GM18861 (cell line): Measurements from ENCODE around the gene CBS.
"Not testable (repeated sequence)": the region's sequence is repeated elsewhere in the genome, so short reads cannot be mapped to it uniquely, and the experiment has no call there.

ENCODE experiments used
- ATAC-seq: cut with Tn5 transposase; IDR thresholded peaks from one replicate; pipeline ENCODE4 v1.9.1; 2021; ENCODE audit not compliant: unreplicated experiment

Gene CBS

GRCh38 chr21:43069682-43070081, 6.0 kb downstream of the CBS start:
- not testable (repeated sequence) for ATAC-seq

- ATAC-seq: not testable (repeated sequence)
These were observed 7.6 kb downstream of the CBS start for GRCh38 chr21:43068065-43068464.

GRCh38 chr21:43066690-43067089, 8.9 kb downstream of the CBS start:
- not testable (repeated sequence) for ATAC-seq

- ATAC-seq: not testable (repeated sequence)
These were observed 9.6 kb downstream of the CBS start for GRCh38 chr21:43065991-43066390.

GRCh38 chr21:43064265-43064917, 11.2 kb downstream of the CBS start:
- not testable (repeated sequence) for ATAC-seq

- not testable (repeated sequence) for ATAC-seq
These were observed 12.5 kb downstream of the CBS start for GRCh38 chr21:43062955-43063664.

- not testable (repeated sequence) for ATAC-seq
These were observed 22.5 kb downstream of the CBS start for GRCh38 chr21:43053112-43053511.

GRCh38 chr21:43045876-43046821, 29.5 kb downstream of the CBS start:
- not testable (repeated sequence) for ATAC-seq

GRCh38 chr21:43045165-43045875, 30.3 kb downstream of the CBS start:
- not testable (repeated sequence) for ATAC-seq

- ATAC-seq: not testable (repeated sequence)
These were observed 31.1 kb downstream of the CBS start for GRCh38 chr21:43044547-43044946.

- ATAC-seq: not testable (repeated sequence)
These were observed 32.3 kb downstream of the CBS start for GRCh38 chr21:43043291-43043690.

GRCh38 chr21:43042169-43042568, 33.5 kb downstream of the CBS start:
- not testable (repeated sequence) for ATAC-seq

- not testable (repeated sequence) for ATAC-seq
These were observed 37.0 kb downstream of the CBS start for GRCh38 chr21:43038659-43039044.

- ATAC-seq: not testable (repeated sequence)
These were observed 37.5 kb downstream of the CBS start for GRCh38 chr21:43037918-43038658.

- ATAC-seq: not testable (repeated sequence)
These were observed 38.7 kb downstream of the CBS start for GRCh38 chr21:43036889-43037288.

- no peak for ATAC-seq
These were observed 40.8 kb downstream of the CBS start for GRCh38 chr21:43034826-43035225.

GRCh38 chr21:43034101-43034500, 41.5 kb downstream of the CBS start:
- no peak for ATAC-seq

- no peak for ATAC-seq
These were observed 44.5 kb downstream of the CBS start for GRCh38 chr21:43031121-43031619.

GRCh38 chr21:43029785-43030184, 45.9 kb downstream of the CBS start:
- no peak for ATAC-seq
